HCT116 (cell line): Measurements from ENCODE around the gene USP26.

Experiments
- EGR1 ChIP-seq: IDR thresholded peaks from 2 replicates; pipeline ENCODE4 v1.6.1; 2012; ENCODE audit warnings: low read depth
- SIN3A ChIP-seq: IDR thresholded peaks from 2 replicates; pipeline ENCODE4 v1.6.1; 2012; ENCODE audit warnings: low read depth
- SP1 ChIP-seq: IDR thresholded peaks from 2 replicates; pipeline ENCODE4 v1.6.1; 2012; ENCODE audit warnings: low read depth

DNA sequence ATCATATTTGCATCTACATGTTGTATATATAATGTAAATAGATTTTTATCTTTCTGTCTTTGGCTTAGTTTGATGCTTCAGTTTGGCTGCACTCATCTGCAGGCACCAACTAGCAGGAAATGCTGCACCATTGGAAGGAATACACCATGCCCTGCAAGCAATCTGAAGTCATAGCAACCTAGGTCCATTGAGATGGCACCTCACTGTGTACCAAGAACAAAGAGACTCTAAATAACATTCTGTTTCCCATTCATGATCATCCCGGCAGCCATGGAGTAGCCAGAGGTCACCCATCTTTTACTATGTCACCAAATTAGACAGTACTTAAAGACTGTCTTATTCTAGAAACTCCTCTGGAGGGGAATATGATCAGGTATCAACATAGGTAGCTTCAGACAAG, 97.7 kb downstream of the USP26 start:
- no peak for TF ChIP-seq EGR1
- TF ChIP-seq SP1: no peak
- TF ChIP-seq SIN3A: no peak
